SK-N-SH treated with all-trans-retinoic acid at 6 μM for 48 hours (cell line): ENCODE results near the gene RAD51B.

Source experiments
- ATAC-seq: fragments of 200-7000 bp; cut with Tn5 transposase; 3 replicates; pipeline ENCODE4 v1.9.1; 2020; ENCODE audit warnings: mild to moderate bottlenecking, moderate library complexity
- ARNTL ChIP-seq: fragments of 450-650 bp; formaldehyde crosslinking; IDR thresholded peaks from 2 replicates; pipeline ENCODE4 v1.5.0; 2020; ENCODE audit warnings: low read depth, mild to moderate bottlenecking, moderate library complexity, borderline replicate concordance
- BACH2 ChIP-seq: fragments of 250-450 bp; sonication (Bioruptor Pico); IDR thresholded peaks from 2 replicates; pipeline ENCODE4 v1.9.0; 2021; ENCODE audit warnings: mild to moderate bottlenecking, borderline replicate concordance
- CREB5 ChIP-seq: fragments of 250-450 bp; sonication (Bioruptor Pico); IDR thresholded peaks from 2 replicates; pipeline ENCODE4 v1.5.1; 2020; ENCODE audit warnings: low read depth, mild to moderate bottlenecking, moderate library complexity
- CSDC2 ChIP-seq: fragments of 250-450 bp; sonication (Bioruptor Pico); IDR thresholded peaks from 2 replicates; pipeline ENCODE4 v1.5.0; 2020; ENCODE audit warnings: mild to moderate bottlenecking, moderate library complexity
- CSRNP3 ChIP-seq: fragments of 250-450 bp; sonication (Bioruptor Pico); IDR thresholded peaks from 2 replicates; pipeline ENCODE4 v1.5.1; 2021; ENCODE audit warnings: mild to moderate bottlenecking, moderate library complexity
- ESRRG ChIP-seq: fragments of 250-450 bp; sonication (Bioruptor Pico); IDR thresholded peaks from 2 replicates; pipeline ENCODE4 v1.6.1; 2021; ENCODE audit warnings: mild to moderate bottlenecking
- GLIS3 ChIP-seq: fragments of 250-450 bp; sonication (Bioruptor Pico); IDR thresholded peaks from 2 replicates; pipeline ENCODE4 v1.5.0; 2020; ENCODE audit warnings: mild to moderate bottlenecking, moderate library complexity
- ISL1 ChIP-seq: fragments of 250-450 bp; sonication (Bioruptor Pico); IDR thresholded peaks from 2 replicates; pipeline ENCODE4 v2.1.2; 2022; ENCODE audit warnings: mild to moderate bottlenecking, moderate library complexity
- OSR1 ChIP-seq: fragments of 250-450 bp; sonication (Bioruptor Pico); IDR thresholded peaks from 2 replicates; pipeline ENCODE4 v1.8.0; 2022; ENCODE audit warnings: moderate library complexity, mild to moderate bottlenecking, inconsistent platforms
- PATZ1 ChIP-seq: fragments of 250-450 bp; sonication (Bioruptor Pico); IDR thresholded peaks from 2 replicates; pipeline ENCODE4 v1.8.0; 2020; ENCODE audit warnings: mild to moderate bottlenecking, moderate library complexity, borderline replicate concordance
- POU6F1 ChIP-seq: fragments of 250-450 bp; sonication (Bioruptor Pico); IDR thresholded peaks from 2 replicates; pipeline ENCODE4 v1.8.0; 2021; ENCODE audit warnings: low read depth, mild to moderate bottlenecking, moderate library complexity, borderline replicate concordance
- PPARA ChIP-seq: fragments of 250-450 bp; sonication (Bioruptor Pico); IDR thresholded peaks from 2 replicates; pipeline ENCODE4 v1.5.0; 2020; ENCODE audit warnings: mild to moderate bottlenecking, borderline replicate concordance
- SNAI2 ChIP-seq: fragments of 250-450 bp; sonication (Bioruptor Pico); IDR thresholded peaks from 2 replicates; pipeline ENCODE4 v1.5.0; 2020; ENCODE audit warnings: mild to moderate bottlenecking, moderate library complexity
- TCF4 ChIP-seq: fragments of 250-450 bp; sonication (Bioruptor Pico); IDR thresholded peaks from 2 replicates; pipeline ENCODE4 v1.8.0; 2021; ENCODE audit warnings: mild to moderate bottlenecking, moderate library complexity, borderline replicate concordance
- TOX ChIP-seq: fragments of 250-450 bp; sonication (Bioruptor Pico); IDR thresholded peaks from 2 replicates; pipeline ENCODE4 v1.8.0; 2021; ENCODE audit warnings: mild to moderate bottlenecking, moderate library complexity, borderline replicate concordance
- ZC3H10 ChIP-seq: fragments of 250-450 bp; sonication (Bioruptor Pico); IDR thresholded peaks from 2 replicates; pipeline ENCODE4 v1.5.1; 2021; ENCODE audit warnings: mild to moderate bottlenecking, moderate library complexity
- ZFP3 ChIP-seq: fragments of 250-450 bp; sonication (Bioruptor Pico); IDR thresholded peaks from 2 replicates; pipeline ENCODE4 v1.5.0; 2020; ENCODE audit warnings: mild to moderate bottlenecking, moderate library complexity
- ZFP30 ChIP-seq: fragments of 450-650 bp; formaldehyde crosslinking; IDR thresholded peaks from 2 replicates; pipeline ENCODE4 v1.5.0; 2022; ENCODE audit warnings: mild to moderate bottlenecking, moderate library complexity
- ZNF565 ChIP-seq: fragments of 450-650 bp; formaldehyde crosslinking; conservative IDR thresholded peaks from 2 replicates; pipeline ENCODE4 v1.5.0; 2020; ENCODE audit warnings: low read depth, mild to moderate bottlenecking, moderate library complexity
- ZNF70 ChIP-seq: fragments of 450-650 bp; formaldehyde crosslinking; IDR thresholded peaks from 2 replicates; pipeline ENCODE4 v1.5.0; 2020; ENCODE audit warnings: mild to moderate bottlenecking, moderate library complexity
- ZNF8 ChIP-seq: fragments of 450-650 bp; formaldehyde crosslinking; IDR thresholded peaks from 2 replicates; pipeline ENCODE4 v1.5.0; 2020; ENCODE audit warnings: mild to moderate bottlenecking, moderate library complexity
- TF ChIP-seq, protein P1 (sequence below): fragments of 250-450 bp; sonication (Bioruptor Pico); IDR thresholded peaks from 2 replicates; pipeline ENCODE4 v1.5.0; 2020; ENCODE audit warnings: mild to moderate bottlenecking, moderate library complexity

The RAD51B gene

DNA sequence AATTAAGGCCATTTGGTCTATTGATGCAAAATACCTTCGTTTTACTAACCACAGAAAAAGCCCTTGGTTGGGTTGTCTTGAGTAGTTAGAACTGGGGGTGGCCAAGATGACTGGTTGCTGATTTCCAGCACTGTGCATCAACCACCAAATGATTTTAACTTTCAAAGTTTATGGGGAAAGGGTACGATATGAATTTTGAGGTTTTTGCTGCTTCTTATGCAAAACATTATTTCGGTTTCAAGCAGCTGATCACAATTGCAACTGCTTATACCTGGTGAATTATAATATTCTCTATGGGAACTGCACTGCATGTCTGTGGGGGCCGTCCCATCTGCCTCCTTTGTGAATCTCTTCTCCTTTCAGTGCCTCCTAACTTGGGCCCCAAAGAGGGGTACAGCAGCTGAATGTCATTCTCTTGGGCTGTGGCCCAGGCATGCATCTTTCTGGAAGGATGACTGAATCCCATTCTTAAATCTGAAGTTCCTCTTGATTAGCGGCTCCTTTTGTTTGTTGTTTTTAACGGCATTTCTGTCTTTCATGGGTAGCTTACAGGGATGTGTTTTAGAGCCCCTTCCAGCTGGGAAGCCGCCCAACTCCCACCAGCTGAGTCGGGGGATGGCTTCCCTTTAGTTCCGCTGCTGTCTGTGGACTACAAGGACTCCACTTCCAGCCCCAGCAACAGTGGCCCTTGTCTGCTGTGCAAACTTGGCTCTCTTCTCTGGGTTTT is 493.5 kb downstream of the RAD51B start:
- ATAC-seq, result no peak
- no peak for TF ChIP-seq CREB5
- no peak for TF ChIP-seq ZNF70
- no peak for TF ChIP-seq ZNF565 (CRISPR knock-in tag)
- TF ChIP-seq OSR1 (CRISPR knock-in tag), result no peak
- TF ChIP-seq ISL1 (CRISPR knock-in tag), result no peak
- no peak for TF ChIP-seq TCF4 (CRISPR knock-in tag)
- TF ChIP-seq BACH2, result no peak
- TF ChIP-seq ZNF8 (CRISPR knock-in tag), result no peak
- TF ChIP-seq GLIS3 (CRISPR knock-in tag), result no peak
- no peak for TF ChIP-seq ARNTL (CRISPR knock-in tag)
- no peak for TF ChIP-seq ESRRG (CRISPR knock-in tag)
- no peak for TF ChIP-seq CSRNP3 (CRISPR knock-in tag)
- no peak for TF ChIP-seq ZC3H10
- TF ChIP-seq SNAI2 (CRISPR knock-in tag), result no peak
- no peak for TF ChIP-seq PPARA (CRISPR knock-in tag)

DNA sequence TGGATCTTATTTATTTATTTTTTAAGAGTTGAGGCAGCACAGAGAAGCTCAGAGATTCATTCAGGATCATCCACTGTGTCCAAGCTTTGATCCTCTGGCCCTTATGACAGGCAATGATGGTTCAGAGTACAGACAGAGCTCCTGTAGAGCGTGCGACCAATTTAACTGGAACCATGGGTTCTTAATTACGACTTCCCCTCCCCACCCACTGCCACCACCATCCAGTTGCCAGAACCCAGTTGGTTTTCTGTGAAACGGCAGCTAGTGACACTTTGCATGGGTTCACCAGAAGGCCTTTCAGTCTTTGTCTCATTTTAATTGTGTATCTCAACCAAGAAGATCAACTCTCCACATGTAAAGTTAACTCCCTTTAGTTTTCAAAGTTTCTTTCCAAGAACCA is 495.1 kb downstream of the RAD51B start:
- TF ChIP-seq ZFP3, result no peak
- no peak for TF ChIP-seq ESRRG (CRISPR knock-in tag)
- no peak for TF ChIP-seq ISL1 (CRISPR knock-in tag)
- no peak for TF ChIP-seq ARNTL (CRISPR knock-in tag)
- no peak for TF ChIP-seq PPARA (CRISPR knock-in tag)
- TF ChIP-seq TCF4 (CRISPR knock-in tag), result no peak
- TF ChIP-seq PATZ1 (CRISPR knock-in tag), result no peak
- ATAC-seq, result no peak

- TF ChIP-seq TOX, result no peak
- no peak for ATAC-seq
Measured at GRCh38 chr14:68315081-68315480, 495.5 kb downstream of the RAD51B start.

DNA sequence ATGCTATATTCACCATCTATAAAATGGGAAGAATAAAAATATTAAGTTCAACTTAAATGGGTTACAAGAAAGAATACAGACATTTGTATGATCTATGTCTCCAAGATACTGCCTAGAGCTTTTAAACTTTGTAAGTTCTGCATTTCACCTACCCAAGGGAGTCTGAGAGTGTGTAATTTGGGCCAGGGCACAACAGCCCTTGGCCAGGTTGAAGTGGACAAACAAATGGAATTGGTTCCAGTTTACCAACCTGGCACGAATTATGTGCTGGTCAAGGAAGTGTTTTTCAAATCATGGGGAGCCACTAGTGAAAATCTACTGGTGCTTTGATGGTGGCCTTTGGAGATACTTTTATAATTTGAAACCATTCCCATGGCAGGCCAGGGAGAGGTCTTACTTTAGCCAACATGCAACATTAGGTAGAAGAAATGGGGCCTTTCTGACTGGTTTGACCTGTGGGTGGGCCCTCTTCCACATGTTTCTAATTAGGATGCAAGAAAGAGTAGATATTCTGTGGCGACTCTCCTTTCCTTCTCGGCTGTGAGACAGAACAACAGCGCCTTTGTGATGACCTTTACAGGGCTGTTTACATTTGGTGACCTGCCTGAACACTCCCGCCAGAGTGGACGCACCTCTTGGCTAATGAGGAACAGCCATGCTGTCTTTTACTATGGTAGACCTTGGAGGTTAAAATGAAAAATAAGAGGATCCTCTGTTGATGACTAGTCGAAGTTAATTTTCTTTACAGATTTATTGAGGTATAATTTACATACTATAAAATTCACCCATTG is 496.7 kb downstream of the RAD51B start:
- no peak for ATAC-seq
- TF ChIP-seq CSDC2 (CRISPR knock-in tag) (no peak), POU6F1 (CRISPR knock-in tag) (no peak), ZNF8 (CRISPR knock-in tag) (no peak), ZNF70 (no peak), ZFP30 (CRISPR knock-in tag) (no peak), ESRRG (CRISPR knock-in tag) (no peak), PPARA (CRISPR knock-in tag) (no peak), BACH2 (no peak), ZC3H10 (no peak), ZFP3 (no peak), TOX (no peak), ZNF565 (CRISPR knock-in tag) (no peak), CSRNP3 (CRISPR knock-in tag) (no peak), SNAI2 (CRISPR knock-in tag) (no peak)
- TF ChIP-seq, protein P1, sequence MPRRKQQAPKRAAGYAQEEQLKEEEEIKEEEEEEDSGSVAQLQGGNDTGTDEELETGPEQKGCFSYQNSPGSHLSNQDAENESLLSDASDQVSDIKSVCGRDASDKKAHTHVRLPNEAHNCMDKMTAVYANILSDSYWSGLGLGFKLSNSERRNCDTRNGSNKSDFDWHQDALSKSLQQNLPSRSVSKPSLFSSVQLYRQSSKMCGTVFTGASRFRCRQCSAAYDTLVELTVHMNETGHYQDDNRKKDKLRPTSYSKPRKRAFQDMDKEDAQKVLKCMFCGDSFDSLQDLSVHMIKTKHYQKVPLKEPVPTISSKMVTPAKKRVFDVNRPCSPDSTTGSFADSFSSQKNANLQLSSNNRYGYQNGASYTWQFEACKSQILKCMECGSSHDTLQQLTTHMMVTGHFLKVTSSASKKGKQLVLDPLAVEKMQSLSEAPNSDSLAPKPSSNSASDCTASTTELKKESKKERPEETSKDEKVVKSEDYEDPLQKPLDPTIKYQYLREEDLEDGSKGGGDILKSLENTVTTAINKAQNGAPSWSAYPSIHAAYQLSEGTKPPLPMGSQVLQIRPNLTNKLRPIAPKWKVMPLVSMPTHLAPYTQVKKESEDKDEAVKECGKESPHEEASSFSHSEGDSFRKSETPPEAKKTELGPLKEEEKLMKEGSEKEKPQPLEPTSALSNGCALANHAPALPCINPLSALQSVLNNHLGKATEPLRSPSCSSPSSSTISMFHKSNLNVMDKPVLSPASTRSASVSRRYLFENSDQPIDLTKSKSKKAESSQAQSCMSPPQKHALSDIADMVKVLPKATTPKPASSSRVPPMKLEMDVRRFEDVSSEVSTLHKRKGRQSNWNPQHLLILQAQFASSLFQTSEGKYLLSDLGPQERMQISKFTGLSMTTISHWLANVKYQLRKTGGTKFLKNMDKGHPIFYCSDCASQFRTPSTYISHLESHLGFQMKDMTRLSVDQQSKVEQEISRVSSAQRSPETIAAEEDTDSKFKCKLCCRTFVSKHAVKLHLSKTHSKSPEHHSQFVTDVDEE, result no peak
